ENCODE measurements around the gene RGS11. TPM values are rescaled to one million over a fixed set of nuclear protein-coding genes. Genes with fewer than 3 reads are reported as not detected.

RGS11 gene
- total and polyA plus RNA-seq, 12 donors = 0.83 to 98.6 (median 6.1) TPM

- intact Hi-C loops (cut with DNase I) = no loop called here
- TF ChIP-seq POLR2A (IDR thresholded peaks at IDR 0.05) = no peak
- TF ChIP-seq, protein P1, sequence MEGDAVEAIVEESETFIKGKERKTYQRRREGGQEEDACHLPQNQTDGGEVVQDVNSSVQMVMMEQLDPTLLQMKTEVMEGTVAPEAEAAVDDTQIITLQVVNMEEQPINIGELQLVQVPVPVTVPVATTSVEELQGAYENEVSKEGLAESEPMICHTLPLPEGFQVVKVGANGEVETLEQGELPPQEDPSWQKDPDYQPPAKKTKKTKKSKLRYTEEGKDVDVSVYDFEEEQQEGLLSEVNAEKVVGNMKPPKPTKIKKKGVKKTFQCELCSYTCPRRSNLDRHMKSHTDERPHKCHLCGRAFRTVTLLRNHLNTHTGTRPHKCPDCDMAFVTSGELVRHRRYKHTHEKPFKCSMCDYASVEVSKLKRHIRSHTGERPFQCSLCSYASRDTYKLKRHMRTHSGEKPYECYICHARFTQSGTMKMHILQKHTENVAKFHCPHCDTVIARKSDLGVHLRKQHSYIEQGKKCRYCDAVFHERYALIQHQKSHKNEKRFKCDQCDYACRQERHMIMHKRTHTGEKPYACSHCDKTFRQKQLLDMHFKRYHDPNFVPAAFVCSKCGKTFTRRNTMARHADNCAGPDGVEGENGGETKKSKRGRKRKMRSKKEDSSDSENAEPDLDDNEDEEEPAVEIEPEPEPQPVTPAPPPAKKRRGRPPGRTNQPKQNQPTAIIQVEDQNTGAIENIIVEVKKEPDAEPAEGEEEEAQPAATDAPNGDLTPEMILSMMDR (IDR thresholded peaks at IDR 0.05) = no peak
- Histone ChIP-seq H3K4me3 (no peak overlapping the region), H3K9me3 (replicated peaks in 1 of 3) (no peaks in the 10 kb centered on the region), H3K36me3 (replicated peaks in 1 of 2) (peaks cover 0 to 43% of the 10 kb centered on the region in 2 donors), H3K27ac (no peak overlapping the region), H3K4me1 (replicated peaks in 1 of 2) (no peaks in the 10 kb centered on the region), H3K27me3 (no peaks in the 10 kb centered on the region)
- WGBS, 4 donors = 86 to 92% (median 90%) methylated on average over 12 to 17 of the region's 17 CpGs
- DNase-seq = no peak
Measured at GRCh38 chr16:291539-291938, 15.8 kb upstream of the RGS11 start.

DNA sequence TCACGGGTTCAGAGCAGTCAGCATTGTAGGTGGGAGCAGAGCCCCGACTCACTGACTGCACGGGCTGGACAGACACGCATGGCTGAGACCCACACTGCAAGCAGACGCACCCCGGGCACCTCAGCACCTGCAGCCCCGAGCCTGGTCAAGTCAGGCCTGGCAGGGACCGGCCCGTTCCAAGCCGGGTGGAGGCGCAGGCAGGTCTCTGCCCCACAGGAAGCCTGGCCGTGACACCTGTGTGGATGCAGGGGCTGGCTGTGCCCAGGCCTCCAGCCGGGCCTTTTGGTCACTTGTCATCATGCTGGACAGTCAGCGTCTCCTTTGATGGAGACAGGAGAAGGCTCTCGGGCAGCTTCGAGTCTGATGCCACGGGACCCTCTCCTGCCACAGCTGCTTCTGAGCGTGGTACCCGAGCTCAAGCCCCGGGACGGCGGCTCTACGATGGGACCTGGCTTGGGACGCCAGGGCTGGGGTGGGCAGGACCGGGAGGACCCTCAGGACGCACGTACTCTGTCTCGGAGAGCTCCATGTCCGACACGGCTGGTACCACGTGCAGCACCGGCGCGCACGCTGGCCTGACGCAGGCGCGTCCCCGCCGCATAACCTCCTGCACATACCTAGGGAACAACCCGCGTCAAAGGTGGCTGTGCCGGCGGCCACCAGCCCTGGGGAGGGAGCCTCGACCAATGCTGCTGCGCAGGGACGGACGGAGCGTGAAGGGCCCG, 15.1 kb upstream of the RGS11 start:
- intact Hi-C loops (cut with DNase I) = no loop called here
- WGBS, 4 donors = 93 to 95% (median 95%) methylated on average over 28 to 50 of the region's 50 CpGs
- DNase-seq = no peak
- no peak overlapping the region for H3K4me3 ChIP-seq
- H3K27me3 ChIP-seq = no peaks in the 10 kb centered on the region
- H3K36me3 ChIP-seq (replicated peaks in 1 of 2) = peaks cover 0 to 40% of the 10 kb centered on the region in 2 donors
- H3K4me1 ChIP-seq (replicated peaks in 1 of 2) = no peaks in the 10 kb centered on the region
- no peak overlapping the region for H3K27ac ChIP-seq
- TF ChIP-seq, protein P1 (IDR thresholded peaks at IDR 0.05) = no peak
- no peak for TF ChIP-seq POLR2A (IDR thresholded peaks at IDR 0.05)
- H3K9me3 ChIP-seq (replicated peaks in 1 of 3) = no peaks in the 10 kb centered on the region

DNA sequence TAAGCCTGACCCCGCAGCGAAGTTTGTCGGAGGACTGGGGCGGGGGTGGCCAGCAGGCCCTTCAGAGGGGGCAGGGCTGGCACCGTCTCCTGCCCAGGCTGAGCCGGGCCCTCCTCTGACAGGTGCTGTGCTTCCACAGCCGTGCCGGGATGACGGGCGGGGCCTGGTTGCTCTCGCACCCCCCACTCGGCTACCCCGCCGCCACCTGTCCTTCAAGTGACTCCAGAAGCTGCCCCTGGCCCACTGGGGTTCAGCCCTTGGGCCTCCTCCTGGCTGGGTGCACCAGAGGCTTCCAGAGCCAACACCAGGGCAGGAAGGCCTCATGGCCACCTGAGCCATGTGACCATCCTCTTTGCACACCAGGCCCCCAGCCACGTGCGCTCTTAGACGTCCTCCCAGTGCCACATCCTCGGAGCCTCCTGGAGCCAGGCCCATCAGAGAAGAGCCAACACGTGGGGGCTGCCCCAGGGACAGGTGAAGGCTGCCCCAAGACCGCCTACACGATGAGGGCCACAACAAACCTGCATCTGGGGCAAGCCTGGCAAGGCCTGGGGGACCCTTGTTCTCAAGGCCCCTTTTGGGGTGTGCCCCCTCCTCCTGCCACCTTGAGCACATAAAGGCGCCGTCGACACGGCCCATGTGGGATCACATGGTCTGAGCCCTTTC, 14.4 kb upstream of the RGS11 start:
- Histone ChIP-seq H3K36me3 (replicated peaks in 1 of 2) (peaks cover 0 to 40% of the 10 kb centered on the region in 2 donors), H3K27ac (no peak overlapping the region), H3K4me3 (no peak overlapping the region), H3K4me1 (replicated peaks in 1 of 2) (no peaks in the 10 kb centered on the region), H3K9me3 (replicated peaks in 1 of 3) (no peaks in the 10 kb centered on the region), H3K27me3 (no peaks in the 10 kb centered on the region)
- no peak for DNase-seq
- TF ChIP-seq POLR2A (IDR thresholded peaks at IDR 0.05) = no peak
- TF ChIP-seq, protein P1 (IDR thresholded peaks at IDR 0.05) = no peak
- 91 to 100% (median 92%) methylated on average over 4 to 25 of the region's 25 CpGs for WGBS, 4 donors
- intact Hi-C loops (cut with DNase I) = no loop called here

DNA sequence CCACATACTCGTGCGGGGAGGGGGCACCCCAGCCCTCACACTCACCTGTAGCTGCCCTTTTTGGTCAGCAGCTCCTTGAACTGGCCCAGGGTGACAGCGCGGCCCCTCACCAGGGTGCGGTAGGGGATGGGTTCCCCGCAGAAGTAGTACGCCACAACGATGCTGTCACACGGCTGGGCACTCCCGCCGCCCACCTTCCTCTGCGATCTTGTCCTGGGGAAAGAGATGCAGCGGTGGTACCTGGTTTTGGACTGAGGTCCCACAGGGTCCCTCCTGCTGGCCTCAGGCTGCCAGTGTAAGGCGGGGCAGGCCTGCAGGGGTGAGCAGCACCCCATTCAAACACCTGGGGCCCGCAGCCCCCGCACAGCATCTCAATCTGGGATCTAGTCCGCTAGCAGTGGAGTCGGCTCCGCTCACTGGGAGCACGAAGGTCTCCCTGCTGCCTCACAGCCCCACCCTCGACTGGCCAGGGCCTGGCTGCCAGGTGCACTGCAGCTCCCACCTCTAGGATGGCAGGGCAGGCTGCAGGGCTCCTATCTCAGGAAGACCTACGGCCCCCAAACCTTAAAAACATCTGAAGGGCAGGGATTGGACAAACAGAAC, 13.8 kb upstream of the RGS11 start:
- Histone ChIP-seq H3K36me3 (replicated peaks in 1 of 2) (peaks cover 0 to 40% of the 10 kb centered on the region in 2 donors), H3K9me3 (replicated peaks in 1 of 3) (no peaks in the 10 kb centered on the region)
- intact Hi-C loops (cut with DNase I) = no loop called here

More for the DNA sequence above, 13.8 kb upstream of the RGS11 start:
- no peak for DNase-seq
- TF ChIP-seq, protein P1 (IDR thresholded peaks at IDR 0.05) = no peak
- no peak overlapping the region for H3K27ac ChIP-seq
- no peak overlapping the region for H3K4me3 ChIP-seq
- no peaks in the 10 kb centered on the region for H3K27me3 ChIP-seq
- WGBS, 4 donors = 88 to 96% (median 94%) methylated on average over 16 to 22 of the region's 22 CpGs
- no peaks in the 10 kb centered on the region for H3K4me1 ChIP-seq (replicated peaks in 1 of 2)
